Thoracic aorta (tissue), 2 donors: ENCODE results near the gene CUL2. TPM values are rescaled to one million over a fixed set of nuclear protein-coding genes. Genes with fewer than 3 reads are reported as not detected.
A peak's percentile ranks its signal among the peaks of the same experiment; 100 is the strongest.
"Not testable (repeated sequence)": the region's sequence is repeated elsewhere in the genome, so short reads cannot be mapped to it uniquely, and the experiment has no call there.

Source experiments
- ATAC-seq: fragments of 150-250 bp; one replicate; pipeline ENCODE4 v1.8.0; 2017; ENCODE audit warnings: low read depth; ENCODE audit not compliant: insufficient number of reproducible peaks, low FRiP score
- DNase-seq: peaks from one replicate; pipeline ENCODE4 v3.0.0-alpha.2; 2020; ENCODE audit warnings: low spot score
- H3K27ac ChIP-seq, 2 donors: fragments of 200-600 bp; sonication (generic); 1 replicate in 1 of 2; 2 replicates in 1 of 2; pipeline ENCODE4 v1.5.1; 2016; ENCODE audit warnings: mild to moderate bottlenecking in 2 of 2, moderate library complexity in 2 of 2
- H3K27me3 ChIP-seq: fragments of 200-600 bp; sonication (generic); replicated peaks from 2 replicates; pipeline ENCODE4 v1.6.0; 2016; ENCODE audit warnings: mild to moderate bottlenecking; ENCODE audit not compliant: insufficient read depth
- H3K36me3 ChIP-seq: fragments of 200-600 bp; sonication (generic); one replicate; pipeline ENCODE4 v1.5.1; 2016
- H3K4me1 ChIP-seq, 2 donors: fragments of 200-600 bp; sonication (generic); 1 replicate in 1 of 2; 2 replicates in 1 of 2; pipeline versions ENCODE4 v1.5.1 to v1.6.0; 2016; ENCODE audit warnings: low read depth in 2 of 2, mild to moderate bottlenecking in 1 of 2; ENCODE audit not compliant: control insufficient read depth in 1 of 2
- H3K4me3 ChIP-seq: fragments of 200-600 bp; sonication (generic); 2 replicates; pipeline ENCODE4 v1.5.1; 2016; ENCODE audit warnings: mild to moderate bottlenecking
- H3K9me3 ChIP-seq: fragments of 200-600 bp; sonication (generic); 2 replicates; pipeline ENCODE4 v1.5.1; 2016
- total RNA-seq, 2 donors: library from RNA; depleted of rRNA; stranded (reverse); fragments of >200 nt; gene quantifications; one replicate each; pipeline versions ENCODE4 v1.1.0 to v1.2.3, GENCODE V29; 2016
- TF ChIP-seq, protein P1 (sequence below): fragments of 200-600 bp; sonication (generic); IDR thresholded peaks from one replicate; pipeline ENCODE4 v1.5.1; 2019; ENCODE audit warnings: antibody characterized with exemption

The CUL2 gene
- total RNA-seq, 2 donors from 2014 or later: 9.6 to 11.8 TPM

DNA sequence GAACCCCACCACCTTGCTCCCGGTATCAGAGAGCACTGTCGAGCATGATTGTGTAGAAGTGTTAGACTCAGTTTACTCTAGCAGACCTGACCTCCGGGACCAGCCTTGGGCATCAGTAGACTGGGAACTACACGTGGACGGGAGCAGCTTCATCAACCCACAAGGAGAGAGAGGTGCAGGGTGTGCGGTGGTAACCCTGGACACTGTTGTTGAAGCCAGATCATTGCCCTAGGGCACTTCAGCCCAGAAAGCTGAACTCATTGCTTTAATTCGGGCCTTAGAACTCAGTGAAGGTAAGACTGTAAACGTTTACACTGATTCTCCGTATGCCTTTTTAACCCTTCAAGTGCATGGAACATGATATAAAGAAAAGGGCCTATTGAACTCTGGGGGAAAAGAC lies 117.0 kb downstream of the CUL2 start:
- not testable (repeated sequence) for H3K27me3 ChIP-seq, H3K9me3 ChIP-seq, H3K4me3 ChIP-seq, H3K36me3 ChIP-seq, ATAC-seq, DNase-seq, H3K27ac ChIP-seq
- peaks cover 0 to 14% of the 10 kb centered on the region in 2 donors for H3K4me1 ChIP-seq

DNA sequence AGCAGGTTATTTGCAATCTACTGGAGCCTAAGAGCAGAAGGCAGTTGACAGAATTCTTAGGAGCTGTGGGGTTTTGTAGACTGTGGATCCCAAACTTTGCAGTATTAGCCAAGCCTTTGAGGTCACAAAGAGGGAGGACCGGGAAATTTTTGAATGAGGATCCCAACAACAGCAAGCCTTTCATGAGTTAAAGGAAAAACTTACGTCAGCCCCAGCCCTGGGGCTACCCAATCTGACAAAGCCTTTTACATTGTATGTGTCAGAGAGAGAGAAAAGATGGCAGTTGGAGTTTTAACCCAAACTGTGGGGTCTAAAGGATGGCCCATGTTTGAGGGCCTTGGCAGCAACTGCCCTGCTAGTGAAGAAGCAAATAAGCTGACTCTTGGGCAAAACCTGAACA lies 117.5 kb downstream of the CUL2 start:
- DNase-seq, H3K9me3 ChIP-seq, H3K36me3 ChIP-seq, H3K4me3 ChIP-seq, ATAC-seq, H3K27ac ChIP-seq, H3K27me3 ChIP-seq: not testable (repeated sequence)
- peaks cover 0 to 17% of the 10 kb centered on the region in 2 donors for H3K4me1 ChIP-seq

DNA sequence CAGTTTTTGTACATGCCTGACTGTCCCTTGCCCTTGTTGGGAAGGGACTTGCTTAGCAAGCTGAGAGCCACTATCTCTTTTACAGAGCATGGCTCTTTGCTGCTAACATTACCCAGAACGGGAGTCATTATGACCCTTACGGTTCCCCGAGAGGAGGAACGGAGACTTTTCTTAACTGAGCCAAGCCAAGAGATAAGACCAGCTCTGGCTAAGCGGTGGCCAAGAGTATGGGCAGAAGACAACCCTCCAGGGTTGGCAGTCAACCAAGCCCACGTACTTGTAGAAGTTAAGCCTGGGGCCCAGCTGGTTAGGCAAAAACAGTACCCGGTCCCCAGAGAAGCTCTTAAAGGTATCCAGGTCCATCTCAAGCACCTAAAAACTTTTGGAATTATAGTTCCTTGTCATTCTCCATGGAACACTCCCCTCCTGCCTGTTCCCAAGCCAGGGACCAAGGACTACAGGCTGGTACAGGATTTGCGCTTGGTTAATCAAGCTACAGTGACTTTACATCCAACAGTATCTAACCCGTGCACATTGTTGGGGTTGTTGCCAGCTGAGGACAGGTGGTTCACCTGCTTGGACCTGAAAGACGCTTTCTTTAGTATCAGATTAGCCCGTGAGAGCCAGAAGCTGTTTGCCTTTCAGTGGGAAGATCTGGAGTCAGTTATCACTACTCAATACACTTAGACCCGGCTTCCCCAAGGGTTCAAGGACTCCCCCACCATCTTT lies 118.4 kb downstream of the CUL2 start:
- H3K36me3 ChIP-seq, H3K27ac ChIP-seq, H3K27me3 ChIP-seq, H3K9me3 ChIP-seq, ATAC-seq, DNase-seq: not testable (repeated sequence)
- H3K4me3 ChIP-seq: peak overlapping the region; percentile 22
- H3K4me1 ChIP-seq: peaks cover 0 to 25% of the 10 kb centered on the region in 2 donors

DNA sequence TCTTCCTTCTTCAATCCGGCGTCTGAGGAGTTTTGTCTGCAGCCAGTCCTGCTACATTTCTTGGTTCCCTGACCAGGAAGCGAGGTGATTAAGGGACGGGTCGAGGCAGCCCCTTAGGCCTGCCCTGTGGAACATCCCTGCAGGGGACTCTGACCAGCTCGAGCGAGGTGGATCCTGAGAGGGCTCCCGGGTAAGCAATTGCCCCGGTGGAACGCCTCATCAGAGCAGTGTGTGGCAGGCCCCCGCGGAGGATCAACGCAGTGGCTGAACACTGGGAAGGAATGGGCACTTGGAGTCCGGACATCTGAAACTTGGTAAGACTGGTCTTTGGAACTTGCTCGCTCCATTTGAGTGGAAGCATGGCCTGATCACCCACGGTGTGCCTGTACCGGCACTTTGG lies 121.0 kb downstream of the CUL2 start:
- ATAC-seq: no peak

DNA sequence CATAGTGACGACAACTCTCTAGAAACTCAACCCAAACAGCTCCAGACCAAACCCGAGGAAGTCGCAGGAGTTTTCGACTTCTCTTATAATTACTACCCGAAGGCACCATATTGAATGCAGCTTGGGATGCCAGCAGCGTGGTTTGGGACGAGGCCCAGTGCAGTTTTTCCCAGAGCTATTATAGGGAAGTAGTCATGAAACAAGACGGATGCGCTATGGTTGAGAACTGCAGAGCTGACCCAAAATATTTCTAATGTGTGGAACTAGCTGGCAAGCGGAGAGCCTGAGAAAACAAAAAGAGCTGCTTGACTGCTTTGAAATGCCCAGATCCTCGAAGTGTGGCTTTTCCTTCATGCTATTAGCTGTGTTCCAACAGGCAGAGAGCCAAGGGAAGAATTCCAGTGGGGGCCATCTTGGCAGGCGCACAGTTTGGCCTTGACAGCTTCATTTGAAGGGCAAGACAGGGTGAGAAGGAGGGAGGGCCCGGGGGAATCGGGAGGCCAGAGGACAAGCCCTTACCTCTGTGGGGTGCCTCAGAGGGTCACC lies 122.7 kb downstream of the CUL2 start:
- ATAC-seq (peak; percentile 43), DNase-seq (no peak)
- H3K27me3 ChIP-seq: no peaks in the 10 kb centered on the region
- H3K4me3 ChIP-seq: peak overlapping the region; percentile 17
- H3K4me1 ChIP-seq: peaks cover 0 to 27% of the 10 kb centered on the region in 2 donors
- H3K9me3 ChIP-seq: no peaks in the 10 kb centered on the region
- TF ChIP-seq, protein P1, sequence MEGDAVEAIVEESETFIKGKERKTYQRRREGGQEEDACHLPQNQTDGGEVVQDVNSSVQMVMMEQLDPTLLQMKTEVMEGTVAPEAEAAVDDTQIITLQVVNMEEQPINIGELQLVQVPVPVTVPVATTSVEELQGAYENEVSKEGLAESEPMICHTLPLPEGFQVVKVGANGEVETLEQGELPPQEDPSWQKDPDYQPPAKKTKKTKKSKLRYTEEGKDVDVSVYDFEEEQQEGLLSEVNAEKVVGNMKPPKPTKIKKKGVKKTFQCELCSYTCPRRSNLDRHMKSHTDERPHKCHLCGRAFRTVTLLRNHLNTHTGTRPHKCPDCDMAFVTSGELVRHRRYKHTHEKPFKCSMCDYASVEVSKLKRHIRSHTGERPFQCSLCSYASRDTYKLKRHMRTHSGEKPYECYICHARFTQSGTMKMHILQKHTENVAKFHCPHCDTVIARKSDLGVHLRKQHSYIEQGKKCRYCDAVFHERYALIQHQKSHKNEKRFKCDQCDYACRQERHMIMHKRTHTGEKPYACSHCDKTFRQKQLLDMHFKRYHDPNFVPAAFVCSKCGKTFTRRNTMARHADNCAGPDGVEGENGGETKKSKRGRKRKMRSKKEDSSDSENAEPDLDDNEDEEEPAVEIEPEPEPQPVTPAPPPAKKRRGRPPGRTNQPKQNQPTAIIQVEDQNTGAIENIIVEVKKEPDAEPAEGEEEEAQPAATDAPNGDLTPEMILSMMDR: no peak
- H3K27ac ChIP-seq: peak overlapping the region in 1 of 2 donors; percentile 34
- H3K36me3 ChIP-seq: no peaks in the 10 kb centered on the region

More for the DNA sequence above, 121.0 kb downstream of the CUL2 start:
- Histone ChIP-seq H3K4me1 (peaks cover 0 to 27% of the 10 kb centered on the region in 2 donors), H3K9me3 (no peaks in the 10 kb centered on the region), H3K4me3 (no peak overlapping the region), H3K27me3 (no peaks in the 10 kb centered on the region), H3K36me3 (no peaks in the 10 kb centered on the region), H3K27ac (no peak overlapping the region)
- TF ChIP-seq, protein P1: no peak
- DNase-seq: no peak

DNA sequence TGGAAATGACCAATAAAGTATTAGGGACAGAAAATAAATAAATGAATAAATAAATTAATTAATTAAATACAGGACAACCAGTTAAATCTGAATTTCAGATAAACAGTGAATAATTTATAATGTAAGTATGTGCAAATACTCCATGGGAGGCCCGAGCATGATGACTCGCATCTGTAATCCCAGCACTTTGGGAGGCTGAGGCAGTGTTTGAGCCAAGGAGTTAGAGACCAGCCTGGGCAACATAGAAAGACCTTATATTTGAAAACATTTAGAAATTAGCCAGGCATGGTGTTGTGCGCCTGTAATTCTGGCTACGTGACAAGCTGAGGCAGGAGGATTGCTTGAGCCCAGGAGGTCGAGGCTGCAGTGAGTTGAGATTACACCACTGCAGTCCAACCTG lies 123.7 kb downstream of the CUL2 start:
- H3K9me3 ChIP-seq: no peaks in the 10 kb centered on the region
- H3K4me3 ChIP-seq: no peak overlapping the region
- no peak overlapping the region for H3K27ac ChIP-seq
- ATAC-seq (no peak), DNase-seq (no peak)
- H3K36me3 ChIP-seq: no peaks in the 10 kb centered on the region
- TF ChIP-seq, protein P1: no peak
- H3K4me1 ChIP-seq: peaks cover 0 to 23% of the 10 kb centered on the region in 2 donors
- H3K27me3 ChIP-seq: no peaks in the 10 kb centered on the region
